T-cell (primary cell): ENCODE data around the gene INSM2. TPM values are rescaled to one million over a fixed set of nuclear protein-coding genes. Genes with fewer than 3 reads are reported as not detected.

Experiments used
- ATAC-seq, 4 experiments: fragments of 200-7000 bp in 3 of 4; fragments of 150-1000 bp in 1 of 4; cut with Tn5 transposase; replicated peaks in 1 of 4; 1 replicate in 3 of 4; 2 replicates in 1 of 4; pipeline ENCODE4 v1.10.0; 2021; ENCODE audit warnings: moderate library complexity in 3 of 4, mild to moderate bottlenecking in 2 of 4, moderate number of reproducible peaks in 1 of 4
- CTCF ChIA-PET, 2 donors: fragments of 300-600 bp; sonication (Branson Sonifier 250); formaldehyde crosslinking; loops; one replicate each; lab custom pipeline; 2022; ENCODE audit warnings: antibody characterized with exemption in 2 of 2; lab: Charles Lee
- POLR2A ChIA-PET, 2 donors: fragments of 300-600 bp; sonication (Branson Sonifier 250); formaldehyde crosslinking; loops; one replicate each; lab custom pipeline; 2022; ENCODE audit warnings: antibody characterized with exemption in 2 of 2; lab: Charles Lee
- DNase-seq, 35 experiments: peaks; one replicate each; pipeline versions ENCODE4 v3.0.0 to v3.0.0-alpha.2; 2013 to 2023
- H3K27ac ChIP-seq: one replicate; pipeline ENCODE4 v1.5.1; 2013; ENCODE audit warnings: low read length
- H3K27me3 ChIP-seq, 2 experiments: replicated peaks in 1 of 2; 1 replicate in 1 of 2; 2 replicates in 1 of 2; pipeline versions ENCODE4 v1.6.1 to v1.7.0; 2013; ENCODE audit warnings: low read length in 1 of 2, mixed read lengths in 1 of 2; ENCODE audit not compliant: control insufficient read depth in 2 of 2, insufficient read depth in 2 of 2; ENCODE audit errors: extremely low read depth in 1 of 2
- H3K36me3 ChIP-seq, 2 donors: 1 replicate in 1 of 2; 2 replicates in 1 of 2; pipeline versions ENCODE4 v1.6.1 to v1.7.0; 2013; ENCODE audit warnings: low read length in 1 of 2; ENCODE audit not compliant: control insufficient read depth in 2 of 2, insufficient read depth in 1 of 2; ENCODE audit errors: extremely low read depth in 1 of 2
- H3K4me1 ChIP-seq, 2 experiments: 1 replicate in 1 of 2; 2 replicates in 1 of 2; pipeline versions ENCODE4 v1.6.1 to v1.7.0; 2013; ENCODE audit warnings: low read length in 2 of 2, mixed read lengths in 1 of 2; ENCODE audit not compliant: insufficient read depth in 2 of 2, control insufficient read depth in 1 of 2; ENCODE audit errors: extremely low read depth in 1 of 2
- H3K4me3 ChIP-seq, 2 donors: 1 replicate in 1 of 2; 2 replicates in 1 of 2; pipeline versions ENCODE4 v1.5.1 to v1.7.0; 2013; ENCODE audit warnings: mild to moderate bottlenecking in 2 of 2, low read length in 1 of 2, moderate library complexity in 1 of 2; ENCODE audit not compliant: control insufficient read depth in 1 of 2; ENCODE audit errors: extremely low read depth in 1 of 2
- H3K9me3 ChIP-seq: 2 replicates; pipeline ENCODE4 v1.7.0; 2013
- H3K27ac Mint-ChIP-seq, 2 donors: one replicate each; pipeline ENCODE4 v1.8.0; 2020 to 2021; ENCODE audit warnings: mild to moderate bottlenecking in 2 of 2, mixed read lengths in 2 of 2
- H3K27me3 Mint-ChIP-seq, 2 donors: one replicate each; pipeline ENCODE4 v1.8.0; 2021 to 2022; ENCODE audit warnings: mixed read lengths in 2 of 2
- H3K36me3 Mint-ChIP-seq: one replicate; pipeline ENCODE4 v1.8.0; 2021; ENCODE audit warnings: mixed read lengths
- H3K4me1 Mint-ChIP-seq, 3 donors: one replicate each; pipeline ENCODE4 v1.8.0; 2020 to 2022; ENCODE audit warnings: mixed read lengths in 3 of 3, mild to moderate bottlenecking in 1 of 3
- H3K4me3 Mint-ChIP-seq, 3 donors: one replicate each; pipeline ENCODE4 v1.8.0; 2020 to 2022; ENCODE audit warnings: mild to moderate bottlenecking in 3 of 3, mixed read lengths in 3 of 3, moderate library complexity in 3 of 3
- H3K9me3 Mint-ChIP-seq, 3 donors: one replicate each; pipeline ENCODE4 v1.8.0; 2020 to 2022; ENCODE audit warnings: mixed read lengths in 3 of 3
- WGBS: methylation state at CpG from one replicate; pipeline ENCODE4 v1.1.5; 2013; ENCODE audit warnings: missing lambda C conversion rate; ENCODE audit not compliant: insufficient coverage; 5-methylcytosine and 5-hydroxymethylcytosine counted together
- total RNA-seq, 35 experiments: library from RNA in 6 of 35; stranded (reverse) in 6 of 35; fragments of 120-200 nt in 1 of 35; gene quantifications; one replicate each; pipeline versions ENCODE4 v1.2.1 to v1.2.4 and lab custom pipeline; 2013 to 2026

Gene INSM2
- total RNA-seq, 5 donors from 2014 or later (not counting 1 experiment from before 2014, with no cell fraction given): not detected

GRCh38 chr14:35506461-35506860, 27.5 kb upstream of the INSM2 start:
- ATAC-seq (no peak), DNase-seq (no peak)
- Mint-ChIP-seq H3K27ac (no peak overlapping the region), H3K4me1 (no peaks in the 10 kb centered on the region), H3K36me3 (no peaks in the 10 kb centered on the region), H3K27me3 (peaks cover 4 to 17% of the 10 kb centered on the region in 2 donors), H3K4me3 (no peak overlapping the region), H3K9me3 (no peaks in the 10 kb centered on the region)
- H3K27ac ChIP-seq: no peak overlapping the region
- no peaks in the 10 kb centered on the region for H3K36me3 ChIP-seq
- no peak overlapping the region for H3K4me3 ChIP-seq
- no peaks in the 10 kb centered on the region for H3K27me3 ChIP-seq
- CTCF ChIA-PET: interaction anchor here in 1 of 2 donors (0.8 kb wide), 1 partner anchor 366 kb away, joined by 3 read pairs; no protein-coding TSS in a partner anchor
- no peaks in the 10 kb centered on the region for H3K9me3 ChIP-seq
- H3K4me1 ChIP-seq: no peaks in the 10 kb centered on the region
- POLR2A ChIA-PET: interaction anchor here in 1 of 2 donors (0.5 kb wide), 1 partner anchor 299 kb away, joined by 11 read pairs; no protein-coding TSS in a partner anchor
- WGBS: 79% methylated on average over 4 of the region's 6 CpGs

DNA sequence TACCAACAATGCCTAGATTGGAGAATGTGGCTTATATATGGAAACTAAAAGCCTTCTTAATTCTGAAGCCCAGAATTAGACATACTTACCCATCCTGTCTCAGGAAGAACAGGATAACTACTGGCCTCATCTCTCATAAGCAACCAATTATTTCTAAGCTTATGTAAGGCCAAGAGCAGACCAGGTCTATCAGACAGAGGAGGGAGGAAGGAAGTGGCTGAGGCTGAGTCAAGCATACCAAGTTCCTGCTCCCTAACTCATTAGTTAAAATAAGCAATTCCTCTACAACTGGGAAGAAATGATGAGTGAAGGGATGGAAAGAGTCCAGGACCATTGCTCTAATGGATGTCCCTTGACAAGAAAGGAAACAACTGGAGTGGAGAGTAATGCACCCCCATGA, 27.0 kb upstream of the INSM2 start:
- Histone ChIP-seq H3K27ac (no peak overlapping the region), H3K4me3 (no peak overlapping the region), H3K4me1 (no peaks in the 10 kb centered on the region), H3K36me3 (no peaks in the 10 kb centered on the region), H3K27me3 (no peaks in the 10 kb centered on the region), H3K9me3 (no peaks in the 10 kb centered on the region)
- ATAC-seq: no peak
- CTCF ChIA-PET: interaction anchor here in 1 of 2 donors (0.8 kb wide), 1 partner anchor 366 kb away, joined by 3 read pairs; no protein-coding TSS in a partner anchor
- no peak for DNase-seq
- H3K27me3 Mint-ChIP-seq: peaks cover 0 to 12% of the 10 kb centered on the region in 2 donors
- POLR2A ChIA-PET: no interaction called here
- H3K4me1 Mint-ChIP-seq: no peaks in the 10 kb centered on the region
- H3K9me3 Mint-ChIP-seq: no peaks in the 10 kb centered on the region
- no peaks in the 10 kb centered on the region for H3K36me3 Mint-ChIP-seq
- H3K27ac Mint-ChIP-seq: no peak overlapping the region
- H3K4me3 Mint-ChIP-seq: no peak overlapping the region

GRCh38 chr14:35509846-35510245, 24.1 kb upstream of the INSM2 start:
- Histone ChIP-seq H3K27me3 (no peaks in the 10 kb centered on the region), H3K27ac (no peak overlapping the region), H3K36me3 (no peaks in the 10 kb centered on the region), H3K4me1 (no peaks in the 10 kb centered on the region), H3K9me3 (no peaks in the 10 kb centered on the region), H3K4me3 (no peak overlapping the region)
- WGBS: no CpG with 5 or more reads among the region's 2 CpGs
- H3K4me1 Mint-ChIP-seq: no peaks in the 10 kb centered on the region
- H3K27ac Mint-ChIP-seq: no peak overlapping the region
- H3K27me3 Mint-ChIP-seq: peaks cover 0 to 5% of the 10 kb centered on the region in 2 donors
- no peak overlapping the region for H3K4me3 Mint-ChIP-seq
- ATAC-seq: no peak
- ChIA-PET CTCF (interaction anchor here in 1 of 2 donors (0.7 kb wide), 1 partner anchor 589 kb away, joined by 5 read pairs; no protein-coding TSS in a partner anchor), POLR2A (no interaction called here)
- no peak for DNase-seq
- no peaks in the 10 kb centered on the region for H3K9me3 Mint-ChIP-seq
- H3K36me3 Mint-ChIP-seq: no peaks in the 10 kb centered on the region

DNA sequence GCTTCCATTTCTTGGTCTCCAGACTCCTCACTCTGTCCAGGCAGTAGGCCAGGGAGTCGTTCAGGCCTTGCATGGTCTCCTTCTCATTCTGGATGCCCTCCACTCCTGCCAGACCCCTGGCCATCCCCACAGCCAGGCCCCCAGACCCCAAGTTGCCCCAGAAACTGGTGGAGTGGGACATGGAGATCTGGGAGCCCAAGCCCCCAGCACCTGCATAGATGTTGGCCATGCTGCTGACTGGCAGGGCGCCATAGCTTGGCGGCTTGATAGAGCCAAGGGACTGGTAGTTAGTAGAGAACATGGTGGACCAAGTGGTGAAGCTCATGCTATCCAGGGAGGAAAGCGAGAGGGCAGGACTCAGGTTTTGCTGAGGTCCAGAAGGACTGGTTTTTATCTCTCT, 21.2 kb upstream of the INSM2 start:
- ATAC-seq: no peak
- POLR2A ChIA-PET: no interaction called here
- no peak overlapping the region for H3K4me3 ChIP-seq
- Mint-ChIP-seq H3K27me3 (peaks cover 5 to 7% of the 10 kb centered on the region in 2 donors), H3K4me3 (no peak overlapping the region), H3K36me3 (no peaks in the 10 kb centered on the region), H3K27ac (no peak overlapping the region), H3K4me1 (no peaks in the 10 kb centered on the region), H3K9me3 (no peaks in the 10 kb centered on the region)
- 85% methylated on average over 3 of the region's 4 CpGs for WGBS
- H3K36me3 ChIP-seq: no peaks in the 10 kb centered on the region
- no peak overlapping the region for H3K27ac ChIP-seq
- no peaks in the 10 kb centered on the region for H3K4me1 ChIP-seq
- no peaks in the 10 kb centered on the region for H3K9me3 ChIP-seq
- DNase-seq: no peak
- CTCF ChIA-PET: no interaction called here
- H3K27me3 ChIP-seq: no peaks in the 10 kb centered on the region

- no peaks in the 10 kb centered on the region for H3K36me3 Mint-ChIP-seq
- no peak overlapping the region for H3K4me3 ChIP-seq
- H3K27me3 ChIP-seq: no peaks in the 10 kb centered on the region
- H3K27ac Mint-ChIP-seq: no peak overlapping the region
- no peak overlapping the region for H3K4me3 Mint-ChIP-seq
- WGBS: no CpG with 5 or more reads among the region's 1 CpG
- H3K9me3 Mint-ChIP-seq: no peaks in the 10 kb centered on the region
- H3K27ac ChIP-seq: no peak overlapping the region
- H3K9me3 ChIP-seq: no peaks in the 10 kb centered on the region
- no peak for ATAC-seq
- H3K4me1 ChIP-seq: no peaks in the 10 kb centered on the region
- POLR2A ChIA-PET: no interaction called here
- no peaks in the 10 kb centered on the region for H3K4me1 Mint-ChIP-seq
- CTCF ChIA-PET: no interaction called here
- no peaks in the 10 kb centered on the region for H3K36me3 ChIP-seq
- H3K27me3 Mint-ChIP-seq: peaks cover 6 to 13% of the 10 kb centered on the region in 2 donors
- no peak for DNase-seq
Measured at GRCh38 chr14:35515916-35516315, 18.0 kb upstream of the INSM2 start.

- Mint-ChIP-seq H3K9me3 (peaks cover 0 to 6% (median 0%) of the 10 kb centered on the region in 3 donors), H3K36me3 (no peaks in the 10 kb centered on the region), H3K4me3 (no peak overlapping the region), H3K27me3 (peaks cover 10 to 30% of the 10 kb centered on the region in 2 donors), H3K27ac (no peak overlapping the region), H3K4me1 (no peaks in the 10 kb centered on the region)
- no peak overlapping the region for H3K27ac ChIP-seq
- H3K36me3 ChIP-seq: no peaks in the 10 kb centered on the region
- no peaks in the 10 kb centered on the region for H3K4me1 ChIP-seq
- ATAC-seq: no peak
- POLR2A ChIA-PET: interaction anchor here in 1 of 2 donors (0.8 kb wide), 1 partner anchor 1146 kb away, joined by 3 read pairs; no protein-coding TSS in a partner anchor
- no peak overlapping the region for H3K4me3 ChIP-seq
- peaks cover 0 to 4% of the 10 kb centered on the region in 2 experiments for H3K27me3 ChIP-seq
- H3K9me3 ChIP-seq: no peaks in the 10 kb centered on the region
- CTCF ChIA-PET: no interaction called here
- no CpG with 5 or more reads among the region's 2 CpGs for WGBS
- DNase-seq: no peak
Measured at GRCh38 chr14:35519986-35520385, 14.0 kb upstream of the INSM2 start.
